GM03348 (cell line): ENCODE measurements around the gene RYR2.

Source experiments
- DNase-seq: peaks from one replicate; pipeline ENCODE4 v3.0.0; 2012; ENCODE audit warnings: low spot score

The RYR2 gene

GRCh38 chr1:237201155-237201554 lies 159.2 kb downstream of the RYR2 start:
- no peak for DNase-seq

DNA sequence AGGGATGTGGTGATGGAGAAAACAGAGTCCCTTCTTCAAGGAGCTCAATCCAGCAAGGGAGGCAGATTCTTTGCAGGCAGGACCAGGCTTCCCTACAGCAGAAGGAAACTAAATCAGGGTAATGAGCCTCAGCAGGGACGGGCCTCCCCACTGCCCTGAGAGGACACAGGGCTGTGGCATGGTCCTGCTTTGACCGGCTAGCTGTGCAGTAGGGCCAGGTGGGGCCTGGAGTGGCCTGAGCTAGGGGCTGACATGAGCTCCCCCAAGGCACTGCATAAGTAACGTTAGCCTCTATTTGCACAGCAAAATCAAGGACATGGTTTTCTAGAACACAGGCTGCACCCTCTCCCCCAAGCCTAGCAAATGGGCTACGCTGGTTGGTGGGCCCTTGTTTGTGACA lies 162.9 kb downstream of the RYR2 start:
- DNase-seq: no peak

GRCh38 chr1:237205400-237206064 lies 163.5 kb downstream of the RYR2 start:
- no peak for DNase-seq

- DNase-seq: no peak
Measured at GRCh38 chr1:237206065-237206414, 164.1 kb downstream of the RYR2 start.

DNA sequence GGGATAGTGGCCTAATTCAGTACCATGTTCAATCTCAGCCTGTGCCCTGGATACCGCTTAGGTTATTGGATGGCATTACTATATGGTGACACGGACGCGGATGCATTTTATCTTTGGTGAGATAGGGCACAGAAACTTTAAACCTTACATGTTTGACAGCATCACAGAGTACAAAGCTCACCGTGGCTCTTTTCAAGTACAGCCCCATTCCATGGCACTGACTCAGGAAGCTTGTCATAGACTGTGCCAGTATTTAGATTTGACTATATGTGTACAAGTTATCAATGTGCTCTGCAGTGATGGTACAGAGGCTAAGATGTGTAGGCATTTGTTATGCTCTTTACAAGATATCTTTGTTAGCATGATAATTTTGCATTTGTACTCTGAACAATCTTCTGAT lies 169.0 kb downstream of the RYR2 start:
- DNase-seq: no peak

DNA sequence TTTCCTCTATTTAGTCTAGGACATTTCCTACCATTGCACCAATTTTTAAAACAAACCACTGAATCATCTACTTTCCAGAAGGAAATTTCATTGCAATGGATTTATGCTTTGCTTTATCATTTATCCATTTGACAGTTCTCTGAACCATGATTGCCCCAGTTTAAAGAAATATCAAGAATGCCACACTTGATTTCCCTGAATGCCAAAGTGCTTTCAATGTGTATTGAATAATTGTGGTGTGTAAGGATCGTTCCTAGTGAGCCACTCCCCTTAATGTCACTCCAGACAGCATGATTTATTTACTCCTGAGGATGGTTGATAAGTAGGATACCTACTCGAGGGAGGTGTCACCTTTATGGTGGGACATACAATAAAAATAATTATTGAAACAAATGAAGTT lies 169.6 kb downstream of the RYR2 start:
- DNase-seq: no peak

DNA sequence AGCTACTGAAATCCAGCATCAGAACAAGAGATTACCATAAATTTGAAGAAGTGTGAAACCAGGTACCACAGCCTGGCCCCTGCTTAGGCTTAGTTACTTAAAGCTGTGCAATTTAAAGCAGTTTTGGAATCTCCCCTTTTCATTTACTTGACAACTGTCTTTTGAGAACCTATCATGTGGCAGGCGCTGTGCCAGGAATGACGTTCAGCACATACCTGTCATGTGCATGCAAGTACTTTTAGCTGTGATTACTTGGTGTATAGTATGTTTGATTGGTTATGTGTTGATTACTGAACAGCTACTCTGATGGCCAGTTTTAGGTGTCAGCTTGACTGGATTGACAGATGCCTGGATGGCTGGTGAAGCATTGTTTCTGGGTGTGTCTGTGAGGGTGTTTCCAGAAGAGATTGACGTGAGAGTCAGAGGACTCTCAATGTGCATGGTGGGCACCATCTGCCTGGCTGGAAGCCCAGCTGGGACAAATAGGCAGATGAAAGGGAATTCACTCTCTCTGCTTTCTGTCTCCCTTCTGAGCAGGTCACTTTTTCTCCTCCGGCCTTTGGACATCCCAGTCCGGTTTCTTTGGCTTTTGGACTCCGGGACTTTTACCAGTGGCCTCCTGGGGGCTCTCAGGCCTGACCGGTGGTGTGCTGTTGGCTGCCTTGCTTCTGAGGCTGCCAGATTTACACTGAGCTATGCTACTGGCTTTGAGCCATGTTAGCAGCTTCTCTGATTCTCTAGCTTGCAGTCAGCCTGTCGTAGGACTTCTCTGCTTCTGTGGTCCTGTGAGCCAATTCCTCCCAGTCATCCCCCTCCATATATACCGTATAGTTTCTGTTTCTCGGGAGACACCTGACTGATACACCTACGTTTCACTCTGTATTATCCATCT lies 178.0 kb downstream of the RYR2 start:
- no peak for DNase-seq

GRCh38 chr1:237223419-237223818 lies 181.4 kb downstream of the RYR2 start:
- DNase-seq: no peak

GRCh38 chr1:237226177-237226944 lies 184.4 kb downstream of the RYR2 start:
- no peak for DNase-seq

DNA sequence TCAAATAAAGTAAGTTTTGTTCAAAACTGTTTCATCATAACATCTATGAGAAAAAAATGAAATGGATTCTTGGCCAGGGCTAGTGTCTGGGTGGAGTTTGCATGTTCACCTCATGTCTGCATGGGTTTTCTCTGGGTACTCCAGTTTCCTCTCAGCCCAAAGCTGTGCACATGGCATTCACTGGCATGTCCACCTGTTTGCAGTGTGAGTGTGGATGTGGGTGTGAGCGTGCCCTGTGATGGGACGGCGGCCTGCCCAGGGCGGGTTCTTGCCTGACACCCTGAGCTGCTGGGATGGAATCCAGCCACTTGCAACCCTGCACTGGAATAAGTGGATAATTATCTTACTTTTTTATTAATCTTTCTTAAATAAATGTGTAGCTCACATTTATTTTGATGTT lies 185.5 kb downstream of the RYR2 start:
- DNase-seq: no peak

GRCh38 chr1:237228421-237228820 lies 186.4 kb downstream of the RYR2 start:
- DNase-seq: no peak

DNA sequence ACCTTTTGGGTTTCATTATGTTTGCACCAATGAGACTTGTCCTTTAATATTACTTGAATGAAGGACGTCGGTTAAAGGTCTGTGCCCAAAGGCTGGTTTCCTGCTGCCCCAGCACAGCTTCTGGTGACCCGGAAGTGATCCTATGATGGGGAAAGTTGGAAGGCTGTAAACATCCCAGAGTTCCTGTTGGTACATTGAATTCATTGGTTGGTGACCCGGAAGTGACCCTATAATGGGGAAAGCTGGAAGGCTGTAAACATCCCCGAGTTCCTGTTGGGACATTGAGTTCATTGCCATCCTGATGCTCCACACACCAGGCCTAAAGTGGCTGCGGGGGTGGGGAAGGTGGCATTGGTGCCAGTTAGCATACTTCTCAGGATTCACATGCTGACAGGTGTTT lies 187.3 kb downstream of the RYR2 start:
- DNase-seq: no peak

GRCh38 chr1:237232501-237232900 lies 190.5 kb downstream of the RYR2 start:
- DNase-seq: no peak

- no peak for DNase-seq
Measured at GRCh38 chr1:237235091-237235490, 193.1 kb downstream of the RYR2 start.

- no peak for DNase-seq
Measured at GRCh38 chr1:237237721-237238120, 195.7 kb downstream of the RYR2 start.

DNA sequence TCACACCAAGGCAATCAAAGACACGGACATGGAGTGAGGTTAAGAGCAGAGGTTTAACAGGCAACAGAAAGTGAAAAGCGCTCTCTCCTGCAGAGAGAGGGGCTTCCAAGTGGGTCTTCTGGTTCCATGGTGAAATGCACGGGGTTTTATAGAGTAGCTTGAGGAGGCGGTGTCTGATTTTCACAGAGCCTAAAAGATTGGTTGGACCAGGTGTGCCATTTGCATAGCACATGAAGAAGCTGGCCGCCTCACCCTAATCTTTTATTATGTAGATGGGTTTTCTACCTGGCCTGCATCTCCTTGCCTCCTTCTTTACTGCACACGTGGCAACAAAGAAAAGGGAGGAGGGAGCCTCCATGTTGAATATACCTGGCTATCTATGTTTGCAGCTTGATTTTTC lies 197.3 kb downstream of the RYR2 start:
- DNase-seq: no peak

GRCh38 chr1:237241038-237241437 lies 199.1 kb downstream of the RYR2 start:
- DNase-seq: no peak

GRCh38 chr1:237244778-237245177 lies 202.8 kb downstream of the RYR2 start:
- DNase-seq: no peak

GRCh38 chr1:237247442-237247841 lies 205.5 kb downstream of the RYR2 start:
- no peak for DNase-seq

DNA sequence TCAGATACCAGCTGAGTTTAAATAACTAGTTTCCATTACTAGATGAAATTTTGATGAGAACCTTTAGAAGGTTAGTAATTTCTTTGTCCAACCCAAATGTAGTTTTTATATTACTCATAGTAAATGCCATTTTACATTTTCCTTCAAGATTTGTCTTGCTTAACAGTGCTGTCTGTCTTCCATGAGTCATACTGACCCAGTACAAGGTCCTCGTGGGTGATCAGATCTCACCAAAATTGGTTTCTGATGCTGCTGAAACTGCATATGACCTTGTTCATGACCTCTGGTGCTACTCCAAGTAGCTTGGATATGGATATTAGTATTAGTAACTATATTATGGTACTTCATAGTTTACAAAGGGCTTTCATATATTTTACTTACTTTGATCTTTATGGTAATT lies 207.1 kb downstream of the RYR2 start:
- no peak for DNase-seq

DNA sequence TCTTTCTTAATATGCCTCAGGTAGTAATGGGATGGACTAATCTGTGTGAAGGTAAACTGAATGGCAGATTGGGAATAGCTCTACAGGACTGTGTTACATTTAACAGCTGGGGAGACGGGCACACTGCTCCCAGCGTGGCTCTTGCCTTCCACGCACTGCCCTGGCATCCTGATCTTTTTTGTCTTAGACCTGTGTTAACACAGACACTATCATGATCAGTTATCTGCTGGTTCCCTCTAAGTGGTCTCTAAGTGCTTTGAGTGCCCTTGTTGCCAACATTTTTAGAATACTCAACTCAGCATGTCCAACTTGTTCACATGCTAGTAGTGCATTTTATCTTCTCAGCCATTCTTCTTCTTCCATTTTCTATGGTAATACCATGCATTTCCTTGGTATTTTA lies 208.1 kb downstream of the RYR2 start:
- no peak for DNase-seq

GRCh38 chr1:237255071-237255470 lies 213.1 kb downstream of the RYR2 start:
- no peak for DNase-seq

GRCh38 chr1:237258871-237259270 lies 216.9 kb downstream of the RYR2 start:
- no peak for DNase-seq
